Right lobe of liver (tissue), 4 donors: ENCODE results near the gene FASTK.

ENCODE experiments used
- CTCF ChIP-seq, 4 donors: fragments of 200-600 bp in 3 of 4; fragments of 450-650 bp in 1 of 4; IDR thresholded peaks; one replicate each; pipeline versions ENCODE4 v1.5.1 to v1.8.0; 2016 to 2022; ENCODE audit warnings: antibody characterized with exemption in 4 of 4, mild to moderate bottlenecking in 2 of 4
- POLR2A ChIP-seq: fragments of 450-650 bp; IDR thresholded peaks from one replicate; pipeline ENCODE4 v1.6.1; 2017; ENCODE audit warnings: antibody characterized with exemption, mild to moderate bottlenecking
- donor health status: DM: no; HTN: no; CAD: no.
- donor health status: DM: no; HTN: no; CAD: no.
- donor health status: DM: no; HTN: yes; CAD: no.

- TF ChIP-seq POLR2A (no peak), CTCF (IDR thresholded peaks at IDR 0.05) (no peak)
These were observed 3.5 kb downstream of the FASTK start for GRCh38 chr7:151076863-151077704.
